ENCODE measurements around the gene PALD1. TPM values are rescaled to one million over a fixed set of nuclear protein-coding genes. Genes with fewer than 3 reads are reported as not detected.
A peak's percentile ranks its signal among the peaks of the same experiment; 100 is the strongest.

The PALD1 gene
- total RNA-seq, 1 experiment from 2014 or later: 0.38 TPM

DNA sequence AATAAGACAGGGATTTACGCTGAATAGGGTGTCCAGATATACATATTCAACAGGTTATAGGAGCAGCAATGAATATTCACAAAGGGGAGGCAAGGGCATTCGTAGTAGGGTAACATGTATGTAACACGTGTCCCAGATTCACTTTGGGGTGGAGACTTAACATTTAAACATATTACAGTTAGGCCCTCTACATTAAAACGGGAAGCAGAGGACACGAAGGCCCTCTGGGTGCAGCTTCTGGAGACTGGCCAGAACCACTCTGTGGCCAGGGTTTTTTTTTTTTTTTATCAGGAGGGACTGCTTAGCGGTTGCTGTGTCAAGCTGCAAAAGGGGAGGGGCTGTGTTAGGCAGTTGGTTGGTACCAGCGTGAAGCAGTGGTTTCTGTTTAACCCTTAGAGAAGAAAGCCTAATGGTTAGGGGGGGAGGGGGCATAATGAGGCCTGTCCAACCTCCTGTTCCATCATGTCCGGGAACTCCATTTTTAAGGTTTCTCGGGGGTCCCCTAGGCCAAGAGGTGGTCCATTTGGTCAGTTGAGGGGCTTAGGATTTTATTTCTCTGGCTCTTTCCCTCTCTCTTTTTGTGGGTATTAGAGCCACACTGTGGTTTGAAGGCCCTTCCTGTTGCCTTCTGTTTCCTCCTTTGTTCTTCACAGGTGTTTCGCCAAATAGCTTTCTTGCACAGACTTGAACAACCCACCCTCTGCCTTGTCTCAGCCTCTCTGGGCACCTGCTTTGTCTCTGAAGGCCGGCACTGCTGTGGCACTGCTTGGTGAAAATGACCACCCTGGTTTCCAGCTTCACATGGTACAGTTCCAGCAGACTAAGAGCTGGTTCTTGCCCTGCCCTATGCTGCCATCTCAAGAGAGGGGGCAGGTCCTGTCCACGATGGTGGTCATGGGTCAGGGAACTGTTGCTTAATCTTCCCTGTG, 97.6 kb downstream of the PALD1 start:
- peak; percentile 76 for DNase-seq
- TF ChIP-seq, protein P1, sequence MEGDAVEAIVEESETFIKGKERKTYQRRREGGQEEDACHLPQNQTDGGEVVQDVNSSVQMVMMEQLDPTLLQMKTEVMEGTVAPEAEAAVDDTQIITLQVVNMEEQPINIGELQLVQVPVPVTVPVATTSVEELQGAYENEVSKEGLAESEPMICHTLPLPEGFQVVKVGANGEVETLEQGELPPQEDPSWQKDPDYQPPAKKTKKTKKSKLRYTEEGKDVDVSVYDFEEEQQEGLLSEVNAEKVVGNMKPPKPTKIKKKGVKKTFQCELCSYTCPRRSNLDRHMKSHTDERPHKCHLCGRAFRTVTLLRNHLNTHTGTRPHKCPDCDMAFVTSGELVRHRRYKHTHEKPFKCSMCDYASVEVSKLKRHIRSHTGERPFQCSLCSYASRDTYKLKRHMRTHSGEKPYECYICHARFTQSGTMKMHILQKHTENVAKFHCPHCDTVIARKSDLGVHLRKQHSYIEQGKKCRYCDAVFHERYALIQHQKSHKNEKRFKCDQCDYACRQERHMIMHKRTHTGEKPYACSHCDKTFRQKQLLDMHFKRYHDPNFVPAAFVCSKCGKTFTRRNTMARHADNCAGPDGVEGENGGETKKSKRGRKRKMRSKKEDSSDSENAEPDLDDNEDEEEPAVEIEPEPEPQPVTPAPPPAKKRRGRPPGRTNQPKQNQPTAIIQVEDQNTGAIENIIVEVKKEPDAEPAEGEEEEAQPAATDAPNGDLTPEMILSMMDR (IDR thresholded peaks at IDR 0.05; ENCODE audit: unreplicated experiment): no peak
- peaks cover 19% of the 10 kb centered on the region for H3K36me3 Mint-ChIP-seq (ENCODE audit: insufficient read depth, unreplicated experiment)
- no peak overlapping the region for H3K4me3 Mint-ChIP-seq (ENCODE audit: low read depth, unreplicated experiment)
- H3K4me1 Mint-ChIP-seq (ENCODE audit: low read depth, unreplicated experiment): peaks cover 53% of the 10 kb centered on the region
- H3K9me3 Mint-ChIP-seq (ENCODE audit: low read depth, unreplicated experiment): no peaks in the 10 kb centered on the region
- H3K27me3 Mint-ChIP-seq (ENCODE audit: unreplicated experiment): peaks cover 14% of the 10 kb centered on the region
- BruUV-seq (replicated peaks): no TSS peak
- CTCF ChIA-PET: interaction anchor here (0.6 to 2.0 kb wide), 7 partner anchors 10 to 1850 kb away, joined by 3 to 7 read pairs (median 4); partner anchors contain the start of gene SAR1A
- no peak overlapping the region for H3K27ac Mint-ChIP-seq (ENCODE audit: unreplicated experiment)
- intact Hi-C loops (cut with micrococcal nuclease; ENCODE audit: unreplicated experiment): no loop called here

DNA sequence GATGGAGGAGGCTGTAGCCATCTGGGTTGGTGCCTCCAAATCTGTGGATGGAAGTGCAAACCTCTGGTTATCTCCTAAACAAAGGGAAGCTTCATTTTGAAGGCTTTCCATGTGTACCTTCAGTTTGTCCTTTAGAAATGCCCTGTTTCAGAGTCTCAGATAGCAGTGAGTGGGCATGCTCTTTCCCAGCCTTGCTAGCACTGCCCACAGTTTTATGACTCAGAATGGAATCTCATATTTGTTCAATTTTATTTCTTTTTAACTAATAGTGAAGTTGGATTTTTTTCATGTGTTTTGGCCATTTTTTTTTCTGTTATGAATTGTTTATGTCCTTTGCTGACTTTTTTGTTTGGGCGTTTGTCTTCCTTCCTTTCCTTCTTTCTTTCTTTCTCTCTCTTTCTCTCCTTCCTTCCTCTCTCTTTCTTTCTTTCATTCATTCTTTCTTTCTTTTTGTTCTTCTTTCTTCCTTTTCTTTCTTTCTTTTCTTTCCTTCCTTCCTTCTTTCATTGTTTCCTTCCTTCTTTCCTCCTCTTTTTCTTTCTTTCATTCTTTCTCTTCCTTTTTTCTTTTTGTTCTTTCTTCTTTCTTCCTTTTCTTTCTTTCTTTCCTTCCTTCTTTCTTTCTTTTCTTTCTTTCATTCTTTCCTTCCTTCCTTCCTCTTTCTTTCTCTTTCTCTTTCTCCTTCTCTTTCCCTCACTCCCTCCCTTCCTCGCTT, 98.4 kb downstream of the PALD1 start:
- intact Hi-C loops (cut with micrococcal nuclease; ENCODE audit: unreplicated experiment): no loop called here
- TF ChIP-seq, protein P1 (IDR thresholded peaks at IDR 0.05; ENCODE audit: unreplicated experiment): no peak
- H3K27ac Mint-ChIP-seq (ENCODE audit: unreplicated experiment): peak overlapping the region; percentile 12
- H3K36me3 Mint-ChIP-seq (ENCODE audit: insufficient read depth, unreplicated experiment): peaks cover 19% of the 10 kb centered on the region
- H3K9me3 Mint-ChIP-seq (ENCODE audit: low read depth, unreplicated experiment): no peaks in the 10 kb centered on the region
- peaks cover 53% of the 10 kb centered on the region for H3K4me1 Mint-ChIP-seq (ENCODE audit: low read depth, unreplicated experiment)
- no peak overlapping the region for H3K4me3 Mint-ChIP-seq (ENCODE audit: low read depth, unreplicated experiment)
- H3K27me3 Mint-ChIP-seq (ENCODE audit: unreplicated experiment): peaks cover 14% of the 10 kb centered on the region
- no TSS peak for BruUV-seq (replicated peaks)
- DNase-seq: no peak
- CTCF ChIA-PET: interaction anchor here (0.6 to 2.0 kb wide), 4 partner anchors 11 to 406 kb away, joined by 4 to 7 read pairs (median 4); partner anchors contain the start of gene SAR1A

DNA sequence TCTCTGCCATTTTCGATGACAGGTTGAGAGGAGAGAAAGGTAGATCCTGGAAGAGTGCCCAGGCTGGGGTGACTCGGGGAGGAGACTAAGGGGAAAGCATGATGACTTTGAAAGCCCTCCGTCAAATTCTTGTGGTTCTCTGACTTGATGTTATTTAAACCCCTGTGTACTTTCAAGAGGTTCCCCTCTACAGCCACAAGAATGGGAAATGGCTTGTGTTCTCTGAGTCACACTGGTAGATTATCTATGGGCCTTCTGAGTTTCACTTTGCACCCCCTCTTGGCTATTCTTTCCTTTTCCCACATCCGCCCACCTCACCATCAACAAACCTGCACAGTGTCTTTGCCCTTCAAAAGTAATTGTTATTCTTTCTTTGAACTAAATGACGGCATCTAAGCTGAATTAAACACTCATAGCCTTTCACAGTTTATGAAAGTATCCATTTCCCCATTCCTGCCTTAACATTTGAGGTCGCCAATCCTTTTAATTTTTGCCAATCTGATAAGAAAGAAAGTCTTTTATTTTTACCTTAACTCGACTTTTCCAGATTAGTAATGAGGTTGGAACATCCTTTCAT, 99.9 kb downstream of the PALD1 start:
- Mint-ChIP-seq H3K9me3 (ENCODE audit: low read depth, unreplicated experiment) (no peaks in the 10 kb centered on the region), H3K36me3 (ENCODE audit: insufficient read depth, unreplicated experiment) (peaks cover 19% of the 10 kb centered on the region), H3K27ac (ENCODE audit: unreplicated experiment) (peak overlapping the region; percentile 50), H3K4me1 (ENCODE audit: low read depth, unreplicated experiment) (peaks cover 53% of the 10 kb centered on the region), H3K4me3 (ENCODE audit: low read depth, unreplicated experiment) (peak overlapping the region; percentile 39), H3K27me3 (ENCODE audit: unreplicated experiment) (peaks cover 18% of the 10 kb centered on the region)
- intact Hi-C loops (cut with micrococcal nuclease; ENCODE audit: unreplicated experiment): loop anchor here (1.0 kb wide), 1 partner anchor 19 kb away; no protein-coding TSS in a partner anchor
- DNase-seq: peak; percentile 86
- TF ChIP-seq, protein P1 (IDR thresholded peaks at IDR 0.05; ENCODE audit: unreplicated experiment): no peak
- BruUV-seq (replicated peaks): no TSS peak
- CTCF ChIA-PET: no interaction called here
